ENCODE results near the gene GRIN2C.

GRIN2C gene

DNA sequence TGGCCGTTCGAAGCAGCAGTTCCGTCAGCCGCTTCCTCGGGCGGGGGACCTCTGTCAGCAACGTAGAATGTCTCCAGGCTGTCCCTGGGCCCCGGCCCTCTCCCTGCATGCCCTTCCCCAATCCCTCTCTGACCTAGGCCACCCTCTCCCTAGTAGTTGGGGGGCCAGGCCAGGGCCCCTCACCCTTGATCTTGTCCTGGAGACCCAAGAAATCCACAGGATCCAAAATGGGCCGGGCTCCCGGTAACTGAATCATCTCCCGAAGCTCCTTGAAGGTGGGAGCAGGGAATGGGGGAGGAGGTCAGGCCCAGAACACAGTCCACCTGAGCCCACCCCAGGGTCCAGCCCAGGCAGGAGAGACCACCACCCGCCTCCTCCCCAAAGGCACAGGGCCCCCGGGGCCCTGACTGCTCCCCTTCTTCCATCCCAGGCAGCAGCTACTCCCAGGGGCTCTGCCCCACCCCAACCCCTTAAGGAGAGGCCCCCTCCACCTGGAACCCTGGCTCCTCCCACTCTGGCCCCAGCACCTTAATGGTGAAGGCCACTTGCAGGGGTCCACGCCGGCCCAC lies 4.7 kb upstream of the GRIN2C start:
- no peaks in the 10 kb centered on the region for H3K4me1 ChIP-seq (ENCODE audit: insufficient read depth, low read length)
- no peaks in the 10 kb centered on the region for H3K9me3 ChIP-seq (ENCODE audit: insufficient read depth, low read length, severe bottlenecking)
- H2AFZ ChIP-seq (ENCODE audit: low read depth, low read length), result no peak overlapping the region
- no peak overlapping the region for H3K4me2 ChIP-seq (ENCODE audit: insufficient read depth, low read length)
- peak overlapping the region; percentile 47 for H3K27ac ChIP-seq (ENCODE audit: low read length)
- DNase-seq (no peak), ATAC-seq (ENCODE audit: insufficient read depth, low read depth) (no peak)
- no peaks in the 10 kb centered on the region; the same call in 1 of the 2 replicates for H4K20me1 ChIP-seq (ENCODE audit: insufficient read depth, low read length)
- no peaks in the 10 kb centered on the region for H3K36me3 ChIP-seq (ENCODE audit: insufficient read depth, low read length)
- peaks cover 3% of the 10 kb centered on the region for H3K27me3 ChIP-seq (ENCODE audit: insufficient read depth, low read length, poor library complexity)
- H3K79me2 ChIP-seq (ENCODE audit: insufficient read depth, low read length), result no peaks in the 10 kb centered on the region
- no peak overlapping the region for H3K9ac ChIP-seq (ENCODE audit: low read depth, low read length)
- H3K4me3 ChIP-seq (ENCODE audit: low read depth in 1 of 2, low read length in 2 of 2), result no peak overlapping the region
- TF ChIP-seq, protein P1, sequence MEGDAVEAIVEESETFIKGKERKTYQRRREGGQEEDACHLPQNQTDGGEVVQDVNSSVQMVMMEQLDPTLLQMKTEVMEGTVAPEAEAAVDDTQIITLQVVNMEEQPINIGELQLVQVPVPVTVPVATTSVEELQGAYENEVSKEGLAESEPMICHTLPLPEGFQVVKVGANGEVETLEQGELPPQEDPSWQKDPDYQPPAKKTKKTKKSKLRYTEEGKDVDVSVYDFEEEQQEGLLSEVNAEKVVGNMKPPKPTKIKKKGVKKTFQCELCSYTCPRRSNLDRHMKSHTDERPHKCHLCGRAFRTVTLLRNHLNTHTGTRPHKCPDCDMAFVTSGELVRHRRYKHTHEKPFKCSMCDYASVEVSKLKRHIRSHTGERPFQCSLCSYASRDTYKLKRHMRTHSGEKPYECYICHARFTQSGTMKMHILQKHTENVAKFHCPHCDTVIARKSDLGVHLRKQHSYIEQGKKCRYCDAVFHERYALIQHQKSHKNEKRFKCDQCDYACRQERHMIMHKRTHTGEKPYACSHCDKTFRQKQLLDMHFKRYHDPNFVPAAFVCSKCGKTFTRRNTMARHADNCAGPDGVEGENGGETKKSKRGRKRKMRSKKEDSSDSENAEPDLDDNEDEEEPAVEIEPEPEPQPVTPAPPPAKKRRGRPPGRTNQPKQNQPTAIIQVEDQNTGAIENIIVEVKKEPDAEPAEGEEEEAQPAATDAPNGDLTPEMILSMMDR (IDR thresholded peaks at IDR 0.05; ENCODE audit: borderline replicate concordance, extremely low read depth, low read length, poor library complexity, severe bottlenecking), result no peak
- TF ChIP-seq EZH2 (IDR thresholded peaks at IDR 0.05; ENCODE audit: borderline replicate concordance, low read depth, low read length, severe bottlenecking), result no peak

DNA sequence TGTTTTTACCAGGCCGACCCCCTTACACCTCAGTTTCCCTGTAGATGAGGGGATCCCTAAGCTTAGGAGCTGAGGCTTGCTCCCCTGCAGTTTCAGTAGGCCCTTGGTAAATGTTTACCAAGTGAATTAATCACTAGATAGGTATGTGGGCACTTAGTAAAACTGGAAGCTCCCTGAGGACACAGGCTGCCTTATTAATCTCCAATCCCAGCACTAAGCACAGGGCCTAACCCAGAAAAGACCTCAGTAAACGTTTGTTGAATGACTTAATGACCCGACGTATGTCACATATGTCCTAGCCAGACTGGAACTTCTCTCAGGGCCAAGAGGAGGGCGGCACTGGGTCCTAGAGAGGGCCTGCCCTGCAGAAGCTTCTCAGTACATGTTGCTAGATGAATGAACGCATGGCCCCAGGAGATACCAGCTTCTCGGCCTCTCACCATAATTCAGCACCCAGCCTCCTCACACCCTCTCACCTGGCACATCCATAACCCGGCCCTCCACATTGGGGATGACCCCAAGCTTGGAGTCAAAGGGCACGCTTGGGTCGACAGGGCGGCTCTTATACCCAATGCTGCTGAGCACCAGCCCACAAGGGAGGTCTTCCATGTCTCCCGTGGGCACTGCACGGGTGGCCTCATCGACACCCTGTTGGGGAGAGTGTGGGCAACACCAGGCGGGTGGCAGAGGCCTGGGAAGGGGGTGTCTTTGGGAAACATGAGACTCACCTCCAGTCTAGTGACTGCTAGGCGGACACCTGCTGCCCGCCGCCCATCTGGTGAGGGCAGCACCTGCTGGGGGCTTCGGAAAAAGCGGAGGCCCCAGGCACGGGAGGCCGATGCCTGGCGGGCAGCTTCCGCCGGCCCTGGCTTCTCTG lies 4.0 kb upstream of the GRIN2C start:
- H3K36me3 ChIP-seq (ENCODE audit: insufficient read depth, low read length), result no peaks in the 10 kb centered on the region
- ATAC-seq (ENCODE audit: insufficient read depth, low read depth) (no peak), DNase-seq (no peak)
- no peak overlapping the region for H3K4me2 ChIP-seq (ENCODE audit: insufficient read depth, low read length)
- TF ChIP-seq, protein P1 (IDR thresholded peaks at IDR 0.05; ENCODE audit: borderline replicate concordance, extremely low read depth, low read length, poor library complexity, severe bottlenecking), result no peak
- H3K27ac ChIP-seq (ENCODE audit: low read length), result no peak overlapping the region
- no peak overlapping the region for H3K4me3 ChIP-seq (ENCODE audit: low read depth in 1 of 2, low read length in 2 of 2)
- peaks cover 3% of the 10 kb centered on the region for H3K27me3 ChIP-seq (ENCODE audit: insufficient read depth, low read length, poor library complexity)
- no peak overlapping the region for H3K9ac ChIP-seq (ENCODE audit: low read depth, low read length)
- no peaks in the 10 kb centered on the region; the same call in 1 of the 2 replicates for H4K20me1 ChIP-seq (ENCODE audit: insufficient read depth, low read length)
- no peaks in the 10 kb centered on the region for H3K4me1 ChIP-seq (ENCODE audit: insufficient read depth, low read length)
- H2AFZ ChIP-seq (ENCODE audit: low read depth, low read length), result no peak overlapping the region
- H3K9me3 ChIP-seq (ENCODE audit: insufficient read depth, low read length, severe bottlenecking), result no peaks in the 10 kb centered on the region
- H3K79me2 ChIP-seq (ENCODE audit: insufficient read depth, low read length), result no peaks in the 10 kb centered on the region

DNA sequence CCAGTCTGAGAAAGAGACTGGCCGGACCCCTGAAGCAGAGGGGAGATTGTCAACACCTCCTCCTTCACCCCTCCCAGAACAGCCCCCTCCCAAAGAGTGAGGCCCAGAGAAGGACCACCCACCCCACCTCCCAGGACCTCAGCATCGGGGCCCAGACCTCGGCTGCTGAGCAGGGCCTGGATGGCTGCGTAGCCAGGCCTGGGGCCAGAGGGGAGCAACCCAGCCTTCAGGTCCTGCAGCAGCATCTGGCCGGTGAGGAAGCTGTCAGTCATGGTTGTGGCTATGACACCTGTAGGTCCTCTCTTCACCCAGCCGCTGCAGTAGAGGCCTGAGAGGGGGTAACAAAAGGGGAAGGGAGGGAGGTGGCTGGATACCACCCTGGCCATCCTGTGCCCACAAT lies 3.2 kb upstream of the GRIN2C start:
- Histone ChIP-seq H3K9ac (ENCODE audit: low read depth, low read length) (no peak overlapping the region), H2AFZ (ENCODE audit: low read depth, low read length) (no peak overlapping the region), H4K20me1 (ENCODE audit: insufficient read depth, low read length) (no peaks in the 10 kb centered on the region; the same call in 1 of the 2 replicates), H3K4me3 (ENCODE audit: low read depth in 1 of 2, low read length in 2 of 2) (no peak overlapping the region), H3K27ac (ENCODE audit: low read length) (no peak overlapping the region), H3K79me2 (ENCODE audit: insufficient read depth, low read length) (no peaks in the 10 kb centered on the region), H3K36me3 (ENCODE audit: insufficient read depth, low read length) (no peaks in the 10 kb centered on the region), H3K4me1 (ENCODE audit: insufficient read depth, low read length) (no peaks in the 10 kb centered on the region), H3K27me3 (ENCODE audit: insufficient read depth, low read length, poor library complexity) (peaks cover 3% of the 10 kb centered on the region), H3K4me2 (ENCODE audit: insufficient read depth, low read length) (no peak overlapping the region), H3K9me3 (ENCODE audit: insufficient read depth, low read length, severe bottlenecking) (no peaks in the 10 kb centered on the region)
- DNase-seq (no peak), ATAC-seq (ENCODE audit: insufficient read depth, low read depth) (no peak)
- TF ChIP-seq, protein P1 (IDR thresholded peaks at IDR 0.05; ENCODE audit: borderline replicate concordance, extremely low read depth, low read length, poor library complexity, severe bottlenecking), result no peak
- no peak for TF ChIP-seq EZH2 (IDR thresholded peaks at IDR 0.05; ENCODE audit: borderline replicate concordance, low read depth, low read length, severe bottlenecking)

Measured in DND-41 (cell line).